ENCODE results near the gene UCK1.
"Not testable (repeated sequence)": the region's sequence is repeated elsewhere in the genome, so short reads cannot be mapped to it uniquely, and the experiment has no call there.

Gene UCK1

GRCh38 chr9:131523451-131524435 lies 7.3 kb downstream of the UCK1 start:
- DNase-seq, result no peak

GRCh38 chr9:131523086-131523388 lies 8.0 kb downstream of the UCK1 start:
- DNase-seq, result no peak

- no peak for DNase-seq
Measured at GRCh38 chr9:131522257-131523085, 8.6 kb downstream of the UCK1 start.

- no peak for DNase-seq
Measured at GRCh38 chr9:131521822-131522221, 9.2 kb downstream of the UCK1 start.

- no peak for DNase-seq
Measured at GRCh38 chr9:131521203-131521602, 9.9 kb downstream of the UCK1 start.

- no peak for DNase-seq
Measured at GRCh38 chr9:131520503-131520902, 10.6 kb downstream of the UCK1 start.

- DNase-seq, result no peak
Measured at GRCh38 chr9:131518553-131518952, 12.5 kb downstream of the UCK1 start.

- peak in 6 of 14 donors; percentile 28 to 59 (median 38) for DNase-seq
Measured at GRCh38 chr9:131517761-131518190, 13.3 kb downstream of the UCK1 start.

- no peak for DNase-seq
Measured at GRCh38 chr9:131516930-131517329, 14.1 kb downstream of the UCK1 start.

- DNase-seq, result no peak
Measured at GRCh38 chr9:131516100-131516499, 15.0 kb downstream of the UCK1 start.

- DNase-seq, result not testable (repeated sequence)
Measured at GRCh38 chr9:131515559-131516031, 15.5 kb downstream of the UCK1 start.

GRCh38 chr9:131513177-131513576 lies 17.9 kb downstream of the UCK1 start:
- no peak for DNase-seq

- DNase-seq, result no peak
Measured at GRCh38 chr9:131511880-131512279, 19.2 kb downstream of the UCK1 start.

GRCh38 chr9:131511416-131511815 lies 19.6 kb downstream of the UCK1 start:
- no peak for DNase-seq

- no peak for DNase-seq
Measured at GRCh38 chr9:131505012-131505411, 26.1 kb downstream of the UCK1 start.

GRCh38 chr9:131503626-131504465 lies 27.2 kb downstream of the UCK1 start:
- DNase-seq, result peak in 2 of 14 donors; percentile 28 to 31

- DNase-seq, result peak; percentile 27 to 91 (median 80)
Measured at GRCh38 chr9:131502781-131503625, 28.1 kb downstream of the UCK1 start, which contains the start of gene POMT1. POMT1 (plus strand) TSS chr9:131502918; CDS start chr9:131504219, 1,301 bp downstream.

GRCh38 chr9:131500939-131501541 lies 30.0 kb downstream of the UCK1 start:
- no peak for DNase-seq

- DNase-seq, result no peak
Measured at GRCh38 chr9:131500377-131500776, 30.7 kb downstream of the UCK1 start.

- peak in 1 of 14 donors; percentile 12 for DNase-seq
Measured at GRCh38 chr9:131499254-131499767, 31.8 kb downstream of the UCK1 start.
